Naive B cell (primary cell): ENCODE results near the gene G3BP1. TPM values are rescaled to one million over a fixed set of nuclear protein-coding genes. Genes with fewer than 3 reads are reported as not detected.

Experiments
- polyA plus RNA-seq, 6 donors: library from polyadenylated mRNA; unstranded; fragments of 300-500 nt; fragmentation: Illumina TruSeq; gene quantifications; one replicate each; pipeline ENCODE4 v1.2.3, GENCODE V29; 2021; ENCODE audit warnings: low read depth in 6 of 6

The G3BP1 gene
- polyA plus RNA-seq, 6 donors from 2014 or later = 93.9 to 151 (median 135) TPM

Other genes starting within 250 kb of the G3BP1 start
- gene FAT2, start 180.6 kb upstream of the G3BP1 start, polyA plus RNA-seq = not detected
- gene SPARC, start 85.0 kb upstream of the G3BP1 start, polyA plus RNA-seq = 10 to 100 TPM in 5 of 6 donors, 1 to 10 TPM in 1; 9.6 to 30.7 (median 24.7) TPM
- gene ATOX1, start 13.3 kb upstream of the G3BP1 start, polyA plus RNA-seq = 10 to 100 TPM; 51.7 to 74.8 (median 59.4) TPM
- gene GLRA1, start 152.9 kb downstream of the G3BP1 start, polyA plus RNA-seq = not detected